Kidney epithelial cell (primary cell): Measurements from ENCODE around the gene GJA4. TPM values are rescaled to one million over a fixed set of nuclear protein-coding genes. Genes with fewer than 3 reads are reported as not detected.
"Not testable (repeated sequence)": the region's sequence is repeated elsewhere in the genome, so short reads cannot be mapped to it uniquely, and the experiment has no call there.

ENCODE experiments used
- DNase-seq: peaks from one replicate; pipeline ENCODE4 v3.0.0-alpha.2; 2010; ENCODE audit warnings: low read depth
- H3K27me3 ChIP-seq: 2 replicates; pipeline ENCODE4 v1.6.0; 2011; ENCODE audit warnings: low read length; ENCODE audit not compliant: control insufficient read depth, insufficient read depth
- H3K36me3 ChIP-seq: 2 replicates; pipeline ENCODE4 v1.5.1; 2011; ENCODE audit warnings: low read length; ENCODE audit not compliant: control insufficient read depth, insufficient read depth
- H3K4me3 ChIP-seq: 2 replicates; pipeline ENCODE4 v1.5.1; 2011; ENCODE audit warnings: low read depth, mild to moderate bottlenecking, control low read depth, low read length
- CTCF ChIP-seq: IDR thresholded peaks from 2 replicates; pipeline ENCODE4 v1.5.1; 2011; ENCODE audit warnings: mild to moderate bottlenecking, moderate library complexity, low read length, control low read depth, inconsistent platforms; ENCODE audit not compliant: insufficient read depth, poor library complexity, severe bottlenecking
- total RNA-seq: library from RNA; depleted of rRNA; stranded (reverse); fragments of >200 nt; gene quantifications from 2 replicates; pipeline ENCODE4 v1.2.3, GENCODE V29; 2015

The GJA4 gene
- total RNA-seq, 1 donor from 2014 or later: not detected

DNA sequence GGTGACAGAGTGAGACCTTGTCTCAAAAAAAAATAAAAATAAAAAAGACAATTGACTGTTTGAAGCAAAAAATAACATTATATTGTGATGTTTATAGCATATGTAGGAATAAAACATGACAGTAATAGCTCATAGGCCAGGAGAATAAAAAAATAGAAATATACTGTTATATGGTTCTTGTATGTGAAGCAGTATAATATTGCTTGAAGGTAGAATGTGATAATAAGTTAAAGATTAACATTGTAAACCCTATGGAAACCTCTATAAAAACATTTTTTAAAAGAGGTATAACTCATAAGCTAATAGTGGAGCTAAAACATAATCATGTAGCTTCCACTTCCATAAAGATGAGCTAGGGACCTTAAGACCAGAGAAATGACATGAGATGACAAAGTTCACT lies 23.5 kb downstream of the GJA4 start:
- Histone ChIP-seq H3K4me3 (no peak overlapping the region), H3K27me3 (no peaks in the 10 kb centered on the region), H3K36me3 (no peaks in the 10 kb centered on the region)
- no peak for TF ChIP-seq CTCF
- no peak for DNase-seq

- TF ChIP-seq CTCF: no peak
- Histone ChIP-seq H3K27me3 (no peaks in the 10 kb centered on the region), H3K36me3 (no peaks in the 10 kb centered on the region), H3K4me3 (no peak overlapping the region)
- no peak for DNase-seq
Measured at GRCh38 chr1:34816778-34817177, 24.0 kb downstream of the GJA4 start.

GRCh38 chr1:34818862-34819261 lies 26.1 kb downstream of the GJA4 start:
- not testable (repeated sequence) for H3K4me3 ChIP-seq, H3K27me3 ChIP-seq, H3K36me3 ChIP-seq, DNase-seq

DNA sequence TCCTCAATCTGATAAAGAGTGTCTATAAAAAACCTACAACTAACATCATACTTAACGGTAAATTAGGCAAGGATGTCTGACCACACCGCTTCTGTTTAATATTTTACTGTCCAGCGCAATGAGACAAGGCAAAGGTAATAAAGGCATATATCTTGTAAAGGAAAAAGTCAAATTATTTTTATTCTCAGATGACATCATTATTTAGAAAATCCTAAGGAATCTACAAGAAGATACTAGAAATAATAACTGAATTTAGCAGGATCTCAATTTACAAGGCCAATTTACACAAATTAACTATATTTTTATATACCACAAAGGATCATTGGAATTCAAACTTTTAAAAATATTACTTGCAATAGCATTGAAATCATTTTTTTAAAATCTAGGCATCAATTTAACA lies 29.4 kb downstream of the GJA4 start:
- H3K36me3 ChIP-seq: no peaks in the 10 kb centered on the region
- no peak for TF ChIP-seq CTCF

GRCh38 chr1:34824817-34825454 lies 32.1 kb downstream of the GJA4 start:
- Histone ChIP-seq H3K36me3 (no peaks in the 10 kb centered on the region), H3K27me3 (peaks cover 2% of the 10 kb centered on the region), H3K4me3 (no peak overlapping the region)
- DNase-seq: no peak
- no peak for TF ChIP-seq CTCF

More for the DNA sequence above, 29.4 kb downstream of the GJA4 start:
- no peak overlapping the region for H3K4me3 ChIP-seq
- H3K27me3 ChIP-seq: peaks cover 2% of the 10 kb centered on the region
- no peak for DNase-seq

DNA sequence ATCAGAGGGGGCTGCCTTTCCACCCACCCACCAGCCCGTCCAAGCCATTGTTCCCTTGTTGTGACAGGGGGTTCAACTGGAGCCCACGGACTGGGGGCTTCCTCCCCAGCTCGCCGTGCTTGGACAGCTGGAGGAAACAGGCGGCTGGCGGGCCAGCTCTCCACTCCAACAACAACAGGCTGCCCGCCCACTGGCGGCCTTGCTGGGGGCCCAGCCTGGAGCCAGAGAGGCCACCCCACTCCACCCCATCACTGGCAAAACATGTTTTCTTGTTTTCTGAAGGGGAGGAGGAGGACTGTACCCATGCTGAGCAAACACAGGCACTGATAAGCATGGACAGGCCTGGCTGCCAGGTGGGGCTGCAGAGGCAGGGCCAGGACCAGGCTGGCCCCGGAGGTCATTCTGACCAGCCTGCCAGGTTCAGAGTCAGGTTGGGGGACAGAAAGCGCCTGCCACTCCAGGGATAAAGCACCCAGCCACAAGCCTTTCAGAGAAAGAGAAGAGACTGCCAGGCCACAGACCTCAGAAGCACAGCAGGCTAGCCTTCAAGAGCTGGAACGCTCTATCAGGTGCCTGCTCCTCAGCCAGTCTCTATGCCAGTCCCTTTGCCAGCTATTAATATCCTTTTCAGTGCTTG lies 32.8 kb downstream of the GJA4 start:
- no peaks in the 10 kb centered on the region for H3K36me3 ChIP-seq
- no peak for TF ChIP-seq CTCF
- H3K4me3 ChIP-seq: no peak overlapping the region
- DNase-seq: no peak
- H3K27me3 ChIP-seq: peaks cover 2% of the 10 kb centered on the region
